Peyer's patch (tissue), 4 donors: ENCODE measurements around the gene B3GNT2.

Experiments
- POLR2A ChIP-seq, 2 donors: fragments of 450-650 bp; IDR thresholded peaks; one replicate each; pipeline ENCODE4 v1.5.1; 2017; ENCODE audit warnings: antibody characterized with exemption in 2 of 2, mild to moderate bottlenecking in 2 of 2, moderate library complexity in 2 of 2
- TF ChIP-seq, protein P1 (sequence below), 6 experiments: fragments of 450-650 bp in 4 of 6; fragments of 200-600 bp in 2 of 6; sonication (generic) in 1 of 6; IDR thresholded peaks; one replicate each; pipeline ENCODE4 v1.5.1; 2017 to 2019; ENCODE audit warnings: antibody characterized with exemption in 6 of 6, mild to moderate bottlenecking in 3 of 6, moderate library complexity in 1 of 6

DNA sequence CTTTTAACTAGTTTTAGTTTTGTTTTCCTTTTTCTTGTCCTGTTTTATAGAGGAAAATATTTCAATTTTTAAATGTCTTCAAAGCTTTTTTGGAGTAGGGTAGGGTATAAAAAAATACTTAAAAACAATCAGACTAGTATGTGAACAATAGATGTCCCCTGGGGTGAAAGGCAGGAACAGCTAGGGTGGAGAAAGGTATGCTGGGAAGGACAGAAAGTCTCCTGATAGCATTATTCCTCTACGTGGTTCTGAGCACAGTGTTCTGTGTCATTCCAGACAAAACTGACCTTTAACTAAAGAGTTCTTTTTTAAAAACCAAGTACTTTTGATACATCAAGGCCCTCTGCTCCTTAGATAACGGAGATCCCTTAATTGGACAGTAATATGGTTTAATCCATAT lies 32.1 kb upstream of the B3GNT2 start:
- TF ChIP-seq, protein P1, sequence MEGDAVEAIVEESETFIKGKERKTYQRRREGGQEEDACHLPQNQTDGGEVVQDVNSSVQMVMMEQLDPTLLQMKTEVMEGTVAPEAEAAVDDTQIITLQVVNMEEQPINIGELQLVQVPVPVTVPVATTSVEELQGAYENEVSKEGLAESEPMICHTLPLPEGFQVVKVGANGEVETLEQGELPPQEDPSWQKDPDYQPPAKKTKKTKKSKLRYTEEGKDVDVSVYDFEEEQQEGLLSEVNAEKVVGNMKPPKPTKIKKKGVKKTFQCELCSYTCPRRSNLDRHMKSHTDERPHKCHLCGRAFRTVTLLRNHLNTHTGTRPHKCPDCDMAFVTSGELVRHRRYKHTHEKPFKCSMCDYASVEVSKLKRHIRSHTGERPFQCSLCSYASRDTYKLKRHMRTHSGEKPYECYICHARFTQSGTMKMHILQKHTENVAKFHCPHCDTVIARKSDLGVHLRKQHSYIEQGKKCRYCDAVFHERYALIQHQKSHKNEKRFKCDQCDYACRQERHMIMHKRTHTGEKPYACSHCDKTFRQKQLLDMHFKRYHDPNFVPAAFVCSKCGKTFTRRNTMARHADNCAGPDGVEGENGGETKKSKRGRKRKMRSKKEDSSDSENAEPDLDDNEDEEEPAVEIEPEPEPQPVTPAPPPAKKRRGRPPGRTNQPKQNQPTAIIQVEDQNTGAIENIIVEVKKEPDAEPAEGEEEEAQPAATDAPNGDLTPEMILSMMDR (IDR thresholded peaks at IDR 0.05) = no peak
- TF ChIP-seq POLR2A (IDR thresholded peaks at IDR 0.05) = no peak
